Suppressor macrophage treated with lipopolysaccharide for 4 hours (primary cell): Measurements from ENCODE around the gene SHOX.

Source experiments
- DNase-seq: peaks from one replicate; pipeline ENCODE4 v3.0.0-alpha.2; 2020

Gene SHOX

GRCh38 chrX:675279-675954 is 44.8 kb downstream of the SHOX start:
- DNase-seq: no peak

GRCh38 chrX:675955-676295 is 45.3 kb downstream of the SHOX start:
- DNase-seq: no peak

GRCh38 chrX:677376-677775 is 46.8 kb downstream of the SHOX start:
- no peak for DNase-seq

- no peak for DNase-seq
These were observed 48.8 kb downstream of the SHOX start for GRCh38 chrX:679291-679979.

GRCh38 chrX:680062-680461 is 49.5 kb downstream of the SHOX start:
- DNase-seq: no peak

GRCh38 chrX:681989-682388 is 51.4 kb downstream of the SHOX start:
- DNase-seq: no peak

GRCh38 chrX:682892-683291 is 52.3 kb downstream of the SHOX start:
- no peak for DNase-seq

- no peak for DNase-seq
These were observed 53.0 kb downstream of the SHOX start for GRCh38 chrX:683576-683975.

GRCh38 chrX:685120-686032 is 54.8 kb downstream of the SHOX start:
- DNase-seq: no peak

- DNase-seq: no peak
These were observed 59.4 kb downstream of the SHOX start for GRCh38 chrX:689983-690382.

GRCh38 chrX:694800-695199 is 64.2 kb downstream of the SHOX start:
- DNase-seq: no peak

GRCh38 chrX:698206-698605 is 67.6 kb downstream of the SHOX start:
- DNase-seq: peak; percentile 22

GRCh38 chrX:700936-701335 is 70.3 kb downstream of the SHOX start:
- no peak for DNase-seq

- DNase-seq: no peak
These were observed 71.1 kb downstream of the SHOX start for GRCh38 chrX:701673-702072.

GRCh38 chrX:703466-703865 is 72.9 kb downstream of the SHOX start:
- DNase-seq: no peak

GRCh38 chrX:703866-704265 is 73.3 kb downstream of the SHOX start:
- DNase-seq: no peak
